OCI-LY1 (cell line): Measurements from ENCODE around the gene SEPTIN8.

Experiments used
- EZH2 ChIP-seq: fragments of 200-600 bp; sonication (generic), shearing (Covaris generic); IDR thresholded peaks from 2 replicates; pipeline ENCODE4 v1.8.0; 2017; ENCODE audit warnings: borderline replicate concordance, mixed run types, mild to moderate bottlenecking, antibody characterized with exemption, low read length, moderate library complexity, mixed read lengths
- TF ChIP-seq, protein P1 (sequence below): fragments of 200-600 bp; sonication (generic), shearing (Covaris generic); IDR thresholded peaks from 2 replicates; pipeline ENCODE4 v1.5.1; 2017; ENCODE audit warnings: mild to moderate bottlenecking, antibody characterized with exemption, low read length, moderate library complexity, mixed read lengths

DNA sequence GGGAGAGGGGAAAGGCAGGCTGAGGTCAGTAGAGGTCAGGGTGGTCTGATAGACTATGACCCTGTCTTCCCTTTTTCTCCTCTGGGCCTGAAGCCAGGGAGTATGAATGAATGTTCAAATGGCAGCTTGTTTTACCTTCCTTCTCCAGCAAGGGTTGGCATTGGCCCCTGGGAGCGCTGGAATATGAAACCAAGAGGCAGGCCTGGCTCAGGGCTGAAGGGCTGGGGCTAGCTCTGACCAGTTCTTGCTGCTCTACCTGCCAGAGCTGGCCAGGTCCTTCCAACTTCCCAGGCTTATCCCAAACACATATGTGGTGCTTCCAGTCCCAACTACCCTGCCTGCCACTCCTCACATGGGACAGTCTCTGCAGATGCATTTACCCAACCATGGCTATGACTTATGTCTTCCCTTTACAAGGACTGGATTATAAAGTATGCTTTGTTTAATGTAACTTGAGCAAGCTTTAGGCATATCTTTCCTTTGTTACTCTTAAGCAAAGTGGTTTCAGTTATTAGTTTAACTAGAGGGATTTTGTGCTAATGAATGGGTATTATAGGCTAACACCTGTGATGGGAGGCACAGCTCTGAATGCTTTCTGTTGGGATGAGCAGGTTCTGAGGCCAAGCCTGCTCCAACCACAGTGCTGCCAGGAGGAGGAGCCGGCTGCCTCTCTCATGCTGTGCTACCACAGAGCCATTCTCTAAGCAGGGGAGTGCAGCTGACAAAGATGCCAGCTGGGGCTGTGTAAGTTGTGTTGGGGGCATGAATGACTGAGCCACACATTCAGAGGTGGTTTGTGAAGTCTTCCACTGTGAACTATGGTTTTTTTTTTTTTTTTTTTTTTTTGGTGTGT lies 23.7 kb downstream of the SEPTIN8 start:
- TF ChIP-seq, protein P1, sequence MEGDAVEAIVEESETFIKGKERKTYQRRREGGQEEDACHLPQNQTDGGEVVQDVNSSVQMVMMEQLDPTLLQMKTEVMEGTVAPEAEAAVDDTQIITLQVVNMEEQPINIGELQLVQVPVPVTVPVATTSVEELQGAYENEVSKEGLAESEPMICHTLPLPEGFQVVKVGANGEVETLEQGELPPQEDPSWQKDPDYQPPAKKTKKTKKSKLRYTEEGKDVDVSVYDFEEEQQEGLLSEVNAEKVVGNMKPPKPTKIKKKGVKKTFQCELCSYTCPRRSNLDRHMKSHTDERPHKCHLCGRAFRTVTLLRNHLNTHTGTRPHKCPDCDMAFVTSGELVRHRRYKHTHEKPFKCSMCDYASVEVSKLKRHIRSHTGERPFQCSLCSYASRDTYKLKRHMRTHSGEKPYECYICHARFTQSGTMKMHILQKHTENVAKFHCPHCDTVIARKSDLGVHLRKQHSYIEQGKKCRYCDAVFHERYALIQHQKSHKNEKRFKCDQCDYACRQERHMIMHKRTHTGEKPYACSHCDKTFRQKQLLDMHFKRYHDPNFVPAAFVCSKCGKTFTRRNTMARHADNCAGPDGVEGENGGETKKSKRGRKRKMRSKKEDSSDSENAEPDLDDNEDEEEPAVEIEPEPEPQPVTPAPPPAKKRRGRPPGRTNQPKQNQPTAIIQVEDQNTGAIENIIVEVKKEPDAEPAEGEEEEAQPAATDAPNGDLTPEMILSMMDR: no peak
- TF ChIP-seq EZH2: no peak
